GM19467 (cell line): ENCODE results near the gene ZNF831.

ENCODE experiments used
- ATAC-seq: cut with Tn5 transposase; IDR thresholded peaks from one replicate; pipeline ENCODE4 v1.9.1; 2021; ENCODE audit warnings: mild to moderate bottlenecking, moderate library complexity; ENCODE audit not compliant: unreplicated experiment

The ZNF831 gene

GRCh38 chr20:59178983-59179595 is 15.5 kb downstream of the ZNF831 start:
- no peak for ATAC-seq

GRCh38 chr20:59179988-59180387 is 16.4 kb downstream of the ZNF831 start:
- ATAC-seq: no peak

- ATAC-seq: no peak
Measured at GRCh38 chr20:59181936-59182335, 18.3 kb downstream of the ZNF831 start.

- no peak for ATAC-seq
Measured at GRCh38 chr20:59182401-59183044, 18.9 kb downstream of the ZNF831 start.

- no peak for ATAC-seq
Measured at GRCh38 chr20:59183751-59184150, 20.1 kb downstream of the ZNF831 start.

GRCh38 chr20:59184880-59185447 is 21.3 kb downstream of the ZNF831 start:
- no peak for ATAC-seq

- no peak for ATAC-seq
Measured at GRCh38 chr20:59185809-59186208, 22.2 kb downstream of the ZNF831 start.

GRCh38 chr20:59190466-59190865 is 26.8 kb downstream of the ZNF831 start:
- ATAC-seq: no peak

GRCh38 chr20:59191036-59191755 is 27.6 kb downstream of the ZNF831 start:
- no peak for ATAC-seq

GRCh38 chr20:59191756-59192532 is 28.3 kb downstream of the ZNF831 start:
- no peak for ATAC-seq

GRCh38 chr20:59192533-59192896 is 28.9 kb downstream of the ZNF831 start:
- no peak for ATAC-seq

- ATAC-seq: no peak
Measured at GRCh38 chr20:59193325-59193724, 29.7 kb downstream of the ZNF831 start.

GRCh38 chr20:59194023-59194935 is 30.7 kb downstream of the ZNF831 start:
- ATAC-seq: no peak

- ATAC-seq: no peak
Measured at GRCh38 chr20:59195316-59195993, 31.8 kb downstream of the ZNF831 start.

GRCh38 chr20:59204165-59204894 is 40.7 kb downstream of the ZNF831 start:
- no peak for ATAC-seq

- ATAC-seq: no peak
Measured at GRCh38 chr20:59205044-59205443, 41.4 kb downstream of the ZNF831 start.

- ATAC-seq: no peak
Measured at GRCh38 chr20:59207235-59207634, 43.6 kb downstream of the ZNF831 start.

- ATAC-seq: no peak
Measured at GRCh38 chr20:59207742-59208357, 44.2 kb downstream of the ZNF831 start.
